H1 (cell line): ENCODE results near the gene STX17. TPM values are rescaled to one million over a fixed set of nuclear protein-coding genes. Genes with fewer than 3 reads are reported as not detected.

ENCODE experiments used
- CTCF ChIA-PET: fragments of 300-600 bp; sonication (Branson Sonifier 250); formaldehyde crosslinking; loops from one replicate; lab custom pipeline; 2021; ENCODE audit not compliant: partially characterized antibody; lab: Charles Lee
- POLR2A ChIA-PET: fragments of 300-600 bp; sonication (Branson Sonifier 250); formaldehyde crosslinking; loops from one replicate; lab custom pipeline; 2021; ENCODE audit warnings: inconsistent platforms; ENCODE audit not compliant: partially characterized antibody; lab: Charles Lee
- DNase-seq, 2 experiments: peaks; one replicate each; pipeline versions ENCODE4 v3.0.0 to v3.0.0-alpha.2; 2010 to 2022; ENCODE audit warnings: low spot score in 2 of 2, low read depth in 1 of 2, mixed read lengths in 1 of 2
- FAIRE-seq: peaks from 2 replicates; lab custom pipeline; 2011; peaks lifted over from hg19 to GRCh38; lab: Jason Lieb, UNC
- H2AFZ ChIP-seq: 2 replicates; pipeline ENCODE4 v1.8.1; 2012; ENCODE audit warnings: low read length, inconsistent platforms
- H2AK5ac ChIP-seq: 2 replicates; pipeline ENCODE4 v1.6.1; 2013; ENCODE audit warnings: low read depth, low read length
- H2BK120ac ChIP-seq: replicated peaks from 2 replicates; pipeline ENCODE3; 2013; ENCODE audit warnings: low read depth, low read length, inconsistent platforms
- H2BK12ac ChIP-seq: 2 replicates; pipeline ENCODE4 v1.6.1; 2013; ENCODE audit warnings: low read depth, low read length
- H2BK15ac ChIP-seq: 2 replicates; pipeline ENCODE4 v1.6.1; 2013; ENCODE audit warnings: low read length
- H2BK20ac ChIP-seq: 2 replicates; pipeline ENCODE4 v1.6.1; 2013; ENCODE audit warnings: low read length
- H2BK5ac ChIP-seq: 2 replicates; pipeline ENCODE4 v1.6.1; 2013; ENCODE audit warnings: low read depth, low read length
- H3K14ac ChIP-seq: 2 replicates; pipeline ENCODE4 v1.6.1; 2013; ENCODE audit warnings: inconsistent platforms; ENCODE audit not compliant: insufficient read length
- H3K18ac ChIP-seq: 2 replicates; pipeline ENCODE4 v1.6.1; 2013; ENCODE audit warnings: low read length; ENCODE audit errors: extremely low read depth
- H3K23ac ChIP-seq: 2 replicates; pipeline ENCODE4 v1.6.1; 2013; ENCODE audit warnings: inconsistent platforms; ENCODE audit not compliant: insufficient read length
- H3K23me2 ChIP-seq: 2 replicates; pipeline ENCODE4 v1.6.1; 2013; ENCODE audit warnings: low read depth, low read length
- H3K27ac ChIP-seq: 2 replicates; pipeline ENCODE4 v1.6.1; 2011; ENCODE audit warnings: low read depth, low read length, inconsistent platforms
- H3K27me3 ChIP-seq, 4 experiments: replicated peaks in 1 of 4; 1 replicate in 1 of 4; 2 replicates in 3 of 4; pipeline versions ENCODE4 v1.6.1 to v1.8.1; 2011 to 2013; ENCODE audit warnings: low read length in 3 of 4, mild to moderate bottlenecking in 3 of 4, inconsistent platforms in 2 of 4, mixed read lengths in 2 of 4, moderate library complexity in 1 of 4; ENCODE audit not compliant: control insufficient read depth in 3 of 4, insufficient read depth in 3 of 4; ENCODE audit errors: extremely low read depth in 1 of 4
- H3K36me3 ChIP-seq, 4 experiments: 2 replicates each; pipeline versions ENCODE4 v1.6.1 to v1.8.1; 2011 to 2013; ENCODE audit warnings: mild to moderate bottlenecking in 4 of 4, low read length in 3 of 4, moderate library complexity in 2 of 4, control low read depth in 1 of 4, inconsistent platforms in 1 of 4; ENCODE audit not compliant: insufficient read depth in 4 of 4, control insufficient read depth in 2 of 4
- H3K4ac ChIP-seq: replicated peaks from 2 replicates; pipeline ENCODE3; 2013; ENCODE audit warnings: low read length, low read depth, mixed read lengths, inconsistent platforms; ENCODE audit not compliant: insufficient read length
- H3K4me1 ChIP-seq, 4 experiments: replicated peaks in 1 of 4; 1 replicate in 1 of 4; 2 replicates in 3 of 4; pipeline versions ENCODE4 v1.6.1 to v1.8.1; 2011 to 2013; ENCODE audit warnings: low read length in 3 of 4, inconsistent platforms in 2 of 4, mixed read lengths in 1 of 4; ENCODE audit not compliant: insufficient read depth in 4 of 4, control insufficient read depth in 3 of 4
- H3K4me2 ChIP-seq, 2 experiments: 2 replicates each; pipeline versions ENCODE4 v1.6.1 to v1.8.1; 2011 to 2013; ENCODE audit warnings: low read depth in 2 of 2, low read length in 2 of 2, control low read depth in 1 of 2, inconsistent platforms in 1 of 2, mild to moderate bottlenecking in 1 of 2; ENCODE audit not compliant: insufficient read depth in 1 of 2
- H3K4me3 ChIP-seq, 4 experiments: fragments of 200-600, 300-600 bp in 1 of 4; sonication (generic), shearing (Covaris generic), sonication (Bioruptor Twin) in 1 of 4; 2 replicates each; pipeline versions ENCODE4 v1.5.1 to v1.8.1; 2011 to 2016; ENCODE audit warnings: low read length in 4 of 4, low read depth in 3 of 4, control low read depth in 2 of 4, inconsistent platforms in 2 of 4, mild to moderate bottlenecking in 2 of 4, mixed read lengths in 1 of 4, moderate library complexity in 1 of 4; ENCODE audit not compliant: insufficient read depth in 2 of 4; ENCODE audit errors: extremely low read depth in 1 of 4
- H3K56ac ChIP-seq: replicated peaks from 2 replicates; pipeline ENCODE3; 2013; ENCODE audit warnings: low read depth, mild to moderate bottlenecking, mixed read lengths, low read length, inconsistent platforms; ENCODE audit not compliant: insufficient read length
- H3K79me1 ChIP-seq: 2 replicates; pipeline ENCODE4 v1.6.1; 2013; ENCODE audit warnings: low read depth, low read length, control low read depth
- H3K79me2 ChIP-seq, 2 experiments: 2 replicates each; pipeline versions ENCODE4 v1.6.1 to v1.8.1; 2012 to 2013; ENCODE audit warnings: low read length in 2 of 2, mild to moderate bottlenecking in 2 of 2, inconsistent platforms in 1 of 2; ENCODE audit not compliant: insufficient read depth in 2 of 2, control insufficient read depth in 1 of 2
- H3K9ac ChIP-seq, 4 experiments: replicated peaks in 1 of 4; 1 replicate in 1 of 4; 2 replicates in 3 of 4; pipeline versions ENCODE4 v1.6.1 to v1.8.1; 2011 to 2013; ENCODE audit warnings: low read depth in 3 of 4, low read length in 3 of 4, control low read depth in 2 of 4, mild to moderate bottlenecking in 2 of 4, moderate library complexity in 2 of 4, inconsistent platforms in 1 of 4; ENCODE audit errors: extremely low read depth in 1 of 4
- H3K9me3 ChIP-seq, 2 experiments: 2 replicates each; pipeline versions ENCODE4 v1.6.1 to v1.8.1; 2012 to 2013; ENCODE audit warnings: mild to moderate bottlenecking in 2 of 2, moderate library complexity in 2 of 2, control low read depth in 1 of 2, inconsistent platforms in 1 of 2, low read depth in 1 of 2, low read length in 1 of 2, mixed read lengths in 1 of 2; ENCODE audit not compliant: insufficient read depth in 2 of 2
- H4K20me1 ChIP-seq, 2 experiments: replicated peaks in 1 of 2; 2 replicates each; pipeline versions ENCODE3 to v1.8.1; 2011 to 2013; ENCODE audit warnings: inconsistent platforms in 2 of 2, low read length in 2 of 2, mild to moderate bottlenecking in 1 of 2; ENCODE audit not compliant: insufficient read depth in 2 of 2, control insufficient read depth in 1 of 2
- H4K5ac ChIP-seq: 2 replicates; pipeline ENCODE4 v1.6.1; 2013; ENCODE audit warnings: low read length, low read depth, mixed read lengths, inconsistent platforms; ENCODE audit not compliant: insufficient read length
- H4K8ac ChIP-seq: 2 replicates; pipeline ENCODE4 v1.8.0; 2013; ENCODE audit warnings: mild to moderate bottlenecking, moderate library complexity, low read length, inconsistent platforms; ENCODE audit not compliant: insufficient read depth; ENCODE audit errors: extremely low read depth
- H4K91ac ChIP-seq: replicated peaks from 2 replicates; pipeline ENCODE3; 2013; ENCODE audit warnings: low read length, mixed read lengths, inconsistent platforms; ENCODE audit not compliant: insufficient read length
- ASH2L ChIP-seq: fragments of 200-600, 300-600 bp; sonication (generic); IDR thresholded peaks from one replicate; pipeline ENCODE4 v1.7.1; 2017; ENCODE audit warnings: low read length
- BCL11A ChIP-seq, 2 experiments: IDR thresholded peaks; one replicate each; pipeline ENCODE4 v1.6.1; 2011; ENCODE audit warnings: low read depth in 2 of 2, low read length in 2 of 2, mild to moderate bottlenecking in 2 of 2
- CHD1 ChIP-seq: IDR thresholded peaks from 2 replicates; pipeline ENCODE4 v1.6.1; 2012; ENCODE audit warnings: low read depth, low read length, improper control_type of control experiment
- CTBP2 ChIP-seq: IDR thresholded peaks from 2 replicates; pipeline ENCODE4 v1.7.0; 2011; ENCODE audit warnings: borderline replicate concordance, mild to moderate bottlenecking, moderate library complexity, mixed read lengths, low read length; ENCODE audit not compliant: insufficient read depth, insufficient read length
- EGR1 ChIP-seq: IDR thresholded peaks from 2 replicates; pipeline ENCODE4 v1.6.1; 2011; ENCODE audit warnings: low read depth, low read length, borderline replicate concordance
- GTF2F1 ChIP-seq: IDR thresholded peaks from 2 replicates; pipeline ENCODE4 v1.6.1; 2012; ENCODE audit warnings: low read depth, low read length, improper control_type of control experiment, borderline replicate concordance
- MAX ChIP-seq: IDR thresholded peaks from 2 replicates; pipeline ENCODE4 v1.6.1; 2012; ENCODE audit warnings: inconsistent platforms
- NANOG ChIP-seq: IDR thresholded peaks from 2 replicates; pipeline ENCODE4 v1.6.1; 2011; ENCODE audit warnings: low read length, low read depth, mild to moderate bottlenecking, inconsistent platforms; ENCODE audit not compliant: insufficient read depth, poor library complexity, severe bottlenecking
- POU5F1 ChIP-seq: IDR thresholded peaks from 2 replicates; pipeline ENCODE4 v1.6.1; 2011; ENCODE audit warnings: low read depth, mild to moderate bottlenecking, low read length, moderate library complexity
- RXRA ChIP-seq: IDR thresholded peaks from 2 replicates; pipeline ENCODE4 v1.6.1; 2011; ENCODE audit warnings: low read depth, mild to moderate bottlenecking, low read length, moderate library complexity; ENCODE audit not compliant: insufficient read depth
- SP2 ChIP-seq: IDR thresholded peaks from 2 replicates; pipeline ENCODE4 v1.6.1; 2012; ENCODE audit warnings: mild to moderate bottlenecking, low read length, inconsistent platforms
- SP4 ChIP-seq: IDR thresholded peaks from 2 replicates; pipeline ENCODE4 v1.6.1; 2012; ENCODE audit warnings: low read length, inconsistent platforms
- TAF7 ChIP-seq: optimal IDR thresholded peaks from 2 replicates; pipeline ENCODE3; 2011; ENCODE audit warnings: low read depth, mild to moderate bottlenecking, inconsistent platforms, low read length, moderate library complexity, borderline replicate concordance
- TBP ChIP-seq: IDR thresholded peaks from 2 replicates; pipeline ENCODE4 v1.6.1; 2011; ENCODE audit warnings: low read depth, low read length, improper control_type of control experiment
- USF2 ChIP-seq: IDR thresholded peaks from 2 replicates; pipeline ENCODE4 v1.6.1; 2011; ENCODE audit warnings: low read length, improper control_type of control experiment
- polyA plus RNA-seq, 7 experiments: library from polyadenylated mRNA; depleted of rRNA in 3 of 7; stranded (reverse) in 5 of 7; unstranded in 2 of 7; fragments of >200 nt in 5 of 7; fragments of 200-250 nt in 2 of 7; gene quantifications; 1 replicate in 5 of 7; 2 replicates in 1 of 7; 4 replicates in 1 of 7; pipeline versions ENCODE4 v1.2.1 to v1.2.3, GENCODE V29; 2011 to 2013; ENCODE audit warnings: missing spikeins in 2 of 7, mixed read lengths in 2 of 7
- total RNA-seq: library from RNA; stranded (reverse); fragmentation: NEBNext Ultra II Directional; extraction: Animal tissue kit (Norgen Biotek cat#: 25700); gene quantifications from 2 replicates; pipeline ENCODE4 v1.2.1, GENCODE V29; 2021

The STX17 gene
- total and polyA plus RNA-seq, 2 of the 8 experiments (the other 6 are each of a cell fraction or from before 2014, with no cell fraction given) = 4.5 to 16.3 TPM

GRCh38 chr9:100012279-100012678, 105.8 kb downstream of the STX17 start:
- Histone ChIP-seq H3K27ac (no peak overlapping the region), H4K5ac (no peak overlapping the region), H2AK5ac (no peak overlapping the region), H3K9ac (no peak overlapping the region), H4K91ac (no peak overlapping the region), H2BK20ac (no peak overlapping the region), H3K27me3 (no peaks in the 10 kb centered on the region), H2BK5ac (no peak overlapping the region), H3K23me2 (no peaks in the 10 kb centered on the region), H3K4me2 (no peak overlapping the region), H3K79me1 (no peaks in the 10 kb centered on the region), H3K56ac (no peak overlapping the region), H3K4ac (no peak overlapping the region), H4K20me1 (peaks cover 0 to 2% of the 10 kb centered on the region in 2 experiments), H3K4me3 (no peak overlapping the region), H2BK120ac (no peak overlapping the region), H2BK15ac (no peak overlapping the region), H3K9me3 (no peaks in the 10 kb centered on the region), H3K4me1 (no peaks in the 10 kb centered on the region), H3K14ac (no peak overlapping the region), H3K79me2 (no peaks in the 10 kb centered on the region), H3K36me3 (no peaks in the 10 kb centered on the region), H3K23ac (no peak overlapping the region), H3K18ac (no peak overlapping the region), H2AFZ (no peak overlapping the region), H4K8ac (no peak overlapping the region), H2BK12ac (no peak overlapping the region)
- FAIRE-seq (no peak), DNase-seq (no peak)
- POLR2A ChIA-PET = no interaction called here
- CTCF ChIA-PET = interaction anchor here (0.7 to 2.6 kb wide), 8 partner anchors 9 to 781 kb away, joined by 3 to 13 read pairs (median 4); no protein-coding TSS in a partner anchor
- no peak for TF ChIP-seq SP4
- no peak for TF ChIP-seq TBP
- TF ChIP-seq USF2 = no peak
- no peak for TF ChIP-seq CHD1
- TF ChIP-seq EGR1 = no peak
- TF ChIP-seq BCL11A (IDR thresholded peaks at IDR 0.05; ENCODE audit: low read depth in 2 of 2, low read length in 2 of 2) = no peak
- TF ChIP-seq ASH2L = no peak
- TF ChIP-seq SP2 = no peak
- no peak for TF ChIP-seq TAF7
- no peak for TF ChIP-seq GTF2F1
- no peak for TF ChIP-seq POU5F1
- TF ChIP-seq CTBP2 = no peak
- TF ChIP-seq MAX = no peak
- no peak for TF ChIP-seq NANOG
- TF ChIP-seq RXRA = no peak
